Trophoblast cell (in vitro differentiated cells and primary cell): ENCODE results near the gene KCNN4.

Experiments used
- DNase-seq, 2 donors: peaks; one replicate each; pipeline ENCODE4 v3.0.0-alpha.2; 2016
- H2AFZ ChIP-seq: 2 replicates; pipeline ENCODE4 v1.6.1; 2013; ENCODE audit warnings: low read length, moderate library complexity, mild to moderate bottlenecking; ENCODE audit not compliant: insufficient read depth, poor library complexity
- H2AK5ac ChIP-seq: 2 replicates; pipeline ENCODE4 v1.6.1; 2013; ENCODE audit warnings: mild to moderate bottlenecking, low read length
- H2BK120ac ChIP-seq: 2 replicates; pipeline ENCODE4 v1.6.1; 2013; ENCODE audit warnings: low read length, mild to moderate bottlenecking, moderate library complexity; ENCODE audit not compliant: insufficient read depth, poor library complexity
- H2BK12ac ChIP-seq: 2 replicates; pipeline ENCODE4 v1.6.1; 2013; ENCODE audit warnings: mild to moderate bottlenecking, low read length, moderate library complexity
- H2BK5ac ChIP-seq: 2 replicates; pipeline ENCODE4 v1.6.1; 2013; ENCODE audit warnings: low read length, low read depth, moderate library complexity, mild to moderate bottlenecking; ENCODE audit not compliant: poor library complexity
- H3K14ac ChIP-seq: 2 replicates; pipeline ENCODE4 v1.6.1; 2013; ENCODE audit warnings: mild to moderate bottlenecking, low read length
- H3K18ac ChIP-seq: 2 replicates; pipeline ENCODE4 v1.6.1; 2013; ENCODE audit warnings: mild to moderate bottlenecking, low read length
- H3K23ac ChIP-seq: 2 replicates; pipeline ENCODE4 v1.6.1; 2013; ENCODE audit warnings: low read length
- H3K27ac ChIP-seq: 2 replicates; pipeline ENCODE4 v1.5.1; 2013; ENCODE audit warnings: low read depth, mild to moderate bottlenecking, inconsistent platforms, low read length, moderate library complexity
- H3K27me3 ChIP-seq: 2 replicates; pipeline ENCODE4 v1.6.1; 2013; ENCODE audit warnings: inconsistent platforms, mild to moderate bottlenecking, low read length, moderate library complexity; ENCODE audit not compliant: insufficient read depth
- H3K36me3 ChIP-seq, 2 experiments: 1 replicate in 1 of 2; 2 replicates in 1 of 2; pipeline ENCODE4 v1.6.1; 2013; ENCODE audit warnings: low read length in 2 of 2, mild to moderate bottlenecking in 2 of 2, moderate library complexity in 1 of 2; ENCODE audit not compliant: insufficient read depth in 2 of 2, control insufficient read depth in 1 of 2
- H3K4ac ChIP-seq: 2 replicates; pipeline ENCODE4 v1.6.1; 2013; ENCODE audit warnings: low read depth, mild to moderate bottlenecking, low read length, moderate library complexity
- H3K4me1 ChIP-seq, 2 experiments: 1 replicate in 1 of 2; 2 replicates in 1 of 2; pipeline ENCODE4 v1.6.1; 2013; ENCODE audit warnings: low read length in 2 of 2, mild to moderate bottlenecking in 2 of 2, moderate library complexity in 1 of 2; ENCODE audit not compliant: insufficient read depth in 2 of 2, control insufficient read depth in 1 of 2
- H3K4me2 ChIP-seq: 2 replicates; pipeline ENCODE4 v1.6.1; 2013; ENCODE audit warnings: inconsistent platforms, mild to moderate bottlenecking, low read length, moderate library complexity
- H3K4me3 ChIP-seq: 2 replicates; pipeline ENCODE4 v1.5.1; 2013; ENCODE audit warnings: mild to moderate bottlenecking, low read depth, low read length, inconsistent platforms
- H3K79me1 ChIP-seq: one replicate; pipeline ENCODE4 v1.6.1; 2013; ENCODE audit warnings: low read length
- H3K79me2 ChIP-seq: 2 replicates; pipeline ENCODE4 v1.6.1; 2013; ENCODE audit warnings: low read length, mild to moderate bottlenecking; ENCODE audit not compliant: control insufficient read depth, insufficient read depth, poor library complexity
- H3K9ac ChIP-seq: 2 replicates; pipeline ENCODE4 v1.6.1; 2013; ENCODE audit warnings: mild to moderate bottlenecking, low read length
- H3K9me3 ChIP-seq: 2 replicates; pipeline ENCODE4 v1.6.1; 2013; ENCODE audit warnings: low read depth, mild to moderate bottlenecking, control low read depth, inconsistent platforms, low read length; ENCODE audit not compliant: insufficient read depth
- H4K12ac ChIP-seq: 2 replicates; pipeline ENCODE4 v1.6.1; 2013; ENCODE audit warnings: low read depth, mild to moderate bottlenecking, low read length, moderate library complexity
- H4K8ac ChIP-seq: 2 replicates; pipeline ENCODE4 v1.6.1; 2013; ENCODE audit warnings: low read depth, mild to moderate bottlenecking, low read length, moderate library complexity
- H4K91ac ChIP-seq: one replicate; pipeline ENCODE4 v1.6.1; 2013; ENCODE audit warnings: low read depth, mild to moderate bottlenecking, low read length, moderate library complexity
- WGBS: extraction: QIAGEN DNeasy Blood & Tissue Kit; methylation state at CpG from one replicate; pipeline ENCODE4 v1.1.7; 2013; ENCODE audit warnings: missing lambda C conversion rate; ENCODE audit not compliant: insufficient read length, insufficient coverage; ENCODE audit errors: extremely low coverage; 5-methylcytosine and 5-hydroxymethylcytosine counted together

Gene KCNN4

GRCh38 chr19:43789029-43789428 is 8.3 kb upstream of the KCNN4 start:
- no peaks in the 10 kb centered on the region for H3K36me3 ChIP-seq
- no CpG with 5 or more reads among the region's 3 CpGs for WGBS

DNA sequence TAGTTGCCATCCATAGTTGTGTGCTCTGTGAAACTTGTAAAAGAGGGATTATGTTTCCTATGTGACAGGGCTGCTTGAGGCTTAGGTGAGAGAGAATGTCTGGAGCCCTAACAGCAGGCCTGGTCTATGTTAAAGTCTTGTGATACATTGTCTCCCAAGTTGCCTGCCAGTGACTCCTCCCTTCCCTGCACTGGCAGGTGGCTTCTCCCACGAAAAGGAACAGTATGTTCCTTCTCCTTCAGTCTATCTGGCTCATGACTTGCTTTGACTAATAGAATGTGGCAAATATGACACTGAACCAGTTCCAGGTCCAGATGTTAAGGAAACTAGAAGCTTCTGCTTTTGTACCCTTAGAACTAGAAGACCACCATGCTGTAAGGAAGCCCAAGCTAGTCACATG is 5.9 kb upstream of the KCNN4 start:
- no peaks in the 10 kb centered on the region for H3K36me3 ChIP-seq
- H4K91ac ChIP-seq = no peak overlapping the region
- H3K79me2 ChIP-seq = no peaks in the 10 kb centered on the region
- H3K18ac ChIP-seq = no peak overlapping the region
- H2BK5ac ChIP-seq = no peak overlapping the region
- peaks cover 8% of the 10 kb centered on the region for H3K9me3 ChIP-seq
- no peak overlapping the region for H3K4me3 ChIP-seq
- peaks cover 18% of the 10 kb centered on the region for H3K79me1 ChIP-seq
- H3K27me3 ChIP-seq = no peaks in the 10 kb centered on the region
- no peak overlapping the region for H3K14ac ChIP-seq
- H3K9ac ChIP-seq = no peak overlapping the region
- WGBS = no CpG with 5 or more reads among the region's 1 CpG
- H3K23ac ChIP-seq = no peak overlapping the region
- H3K27ac ChIP-seq = no peak overlapping the region
- H4K8ac ChIP-seq = no peak overlapping the region
- no peak overlapping the region for H2BK12ac ChIP-seq
- H2BK120ac ChIP-seq = no peak overlapping the region
- H3K4me2 ChIP-seq = no peak overlapping the region
- H2AK5ac ChIP-seq = no peak overlapping the region
- no peak overlapping the region for H3K4ac ChIP-seq
- DNase-seq = no peak
- H3K4me1 ChIP-seq = peaks cover 12 to 20% of the 10 kb centered on the region in 2 experiments
- no peak overlapping the region for H4K12ac ChIP-seq
- H2AFZ ChIP-seq = no peak overlapping the region

More at GRCh38 chr19:43789029-43789428, 8.3 kb upstream of the KCNN4 start:
- Histone ChIP-seq H3K4me1 (peaks cover 9 to 10% of the 10 kb centered on the region in 2 experiments), H3K23ac (no peak overlapping the region), H3K27ac (no peak overlapping the region), H3K4ac (no peak overlapping the region), H2BK120ac (no peak overlapping the region), H2BK12ac (no peak overlapping the region), H2AFZ (no peak overlapping the region), H3K9me3 (no peaks in the 10 kb centered on the region), H3K18ac (no peak overlapping the region), H3K79me1 (peaks cover 8% of the 10 kb centered on the region), H3K79me2 (no peaks in the 10 kb centered on the region), H3K4me3 (no peak overlapping the region), H3K14ac (no peak overlapping the region), H3K27me3 (no peaks in the 10 kb centered on the region), H2BK5ac (no peak overlapping the region), H2AK5ac (no peak overlapping the region), H4K91ac (no peak overlapping the region), H4K8ac (no peak overlapping the region), H4K12ac (no peak overlapping the region), H3K9ac (no peak overlapping the region), H3K4me2 (no peak overlapping the region)
- DNase-seq = peak in 1 of 2 donors; percentile 61

GRCh38 chr19:43784981-43785808 is 4.4 kb upstream of the KCNN4 start:
- Histone ChIP-seq H3K4me1 (peaks cover 18 to 24% of the 10 kb centered on the region in 2 experiments), H3K79me1 (peaks cover 30% of the 10 kb centered on the region), H3K14ac (peak overlapping the region; percentile 79), H4K12ac (peak overlapping the region; percentile 72), H3K9ac (no peak overlapping the region), H4K8ac (peak overlapping the region; percentile 88), H3K79me2 (no peaks in the 10 kb centered on the region), H3K23ac (no peak overlapping the region), H2BK120ac (peak overlapping the region; percentile 93), H2BK5ac (peak overlapping the region; percentile 92), H3K36me3 (no peaks in the 10 kb centered on the region), H3K4me2 (no peak overlapping the region), H2AK5ac (peak overlapping the region; percentile 65), H3K27me3 (no peaks in the 10 kb centered on the region), H4K91ac (peak overlapping the region; percentile 93), H2AFZ (peak overlapping the region; percentile 37), H3K27ac (peak overlapping the region; percentile 92), H3K9me3 (peaks cover 10% of the 10 kb centered on the region), H3K4me3 (no peak overlapping the region), H2BK12ac (peak overlapping the region; percentile 68), H3K18ac (peak overlapping the region; percentile 58), H3K4ac (peak overlapping the region; percentile 54)
- peak; percentile 84 to 92 for DNase-seq
- WGBS = no CpG with 5 or more reads among the region's 10 CpGs

DNA sequence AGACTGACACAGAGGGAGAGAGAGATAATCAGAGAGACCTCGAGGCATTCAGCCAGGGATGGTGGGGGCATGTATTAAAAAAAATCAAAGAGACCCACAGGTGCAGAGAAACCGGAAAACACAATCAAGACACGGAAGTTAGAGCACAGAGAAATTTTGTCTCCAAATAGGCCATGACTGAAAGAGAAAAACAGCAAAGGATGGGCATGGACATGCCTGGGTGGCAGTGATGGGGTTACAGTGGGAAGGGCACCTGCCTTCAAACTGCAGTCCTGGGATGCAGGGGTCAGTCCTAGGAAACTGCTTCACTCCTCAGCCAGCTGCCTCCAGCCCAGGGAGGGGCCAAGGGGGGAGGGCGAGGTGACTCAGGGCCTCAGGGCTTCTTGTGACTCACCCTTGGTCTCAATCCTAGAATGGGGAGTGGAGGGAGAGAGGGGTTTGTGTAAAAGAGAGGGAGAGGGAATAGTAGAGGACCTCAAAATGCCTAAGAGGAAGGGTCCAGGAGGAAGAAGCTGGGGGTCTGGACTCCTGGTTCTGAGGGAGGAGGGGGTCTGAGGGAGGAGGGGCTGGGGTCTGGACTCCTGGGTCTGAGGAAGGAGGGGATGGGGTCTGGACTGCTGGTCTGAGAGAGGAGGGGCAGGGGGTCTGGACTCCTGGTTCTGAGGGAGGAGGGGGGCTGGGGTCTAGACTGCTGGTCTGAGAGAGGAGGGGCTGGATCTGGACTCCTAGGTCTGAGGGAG is 3.6 kb upstream of the KCNN4 start:
- no peak overlapping the region for H3K4me2 ChIP-seq
- WGBS = no CpG with 5 or more reads among the region's 4 CpGs

More for the DNA sequence above, 3.6 kb upstream of the KCNN4 start:
- peak overlapping the region; percentile 58 for H3K18ac ChIP-seq
- H3K23ac ChIP-seq = no peak overlapping the region
- peak overlapping the region; percentile 88 for H2AK5ac ChIP-seq
- H3K27ac ChIP-seq = peak overlapping the region; percentile 92
- H4K91ac ChIP-seq = peak overlapping the region; percentile 93
- peaks cover 34% of the 10 kb centered on the region for H3K79me1 ChIP-seq
- H3K4me1 ChIP-seq = peaks cover 22 to 31% of the 10 kb centered on the region in 2 experiments
- H3K36me3 ChIP-seq = no peaks in the 10 kb centered on the region
- H2AFZ ChIP-seq = peak overlapping the region; percentile 37
- H3K4ac ChIP-seq = peak overlapping the region; percentile 54
- H3K14ac ChIP-seq = peak overlapping the region; percentile 79
- peak overlapping the region; percentile 92 for H2BK5ac ChIP-seq
- peak overlapping the region; percentile 93 for H2BK120ac ChIP-seq
- H3K79me2 ChIP-seq = no peaks in the 10 kb centered on the region
- no peak overlapping the region for H3K4me3 ChIP-seq
- no peaks in the 10 kb centered on the region for H3K27me3 ChIP-seq
- H2BK12ac ChIP-seq = peak overlapping the region; percentile 68
- peak overlapping the region; percentile 72 for H4K12ac ChIP-seq
- peaks cover 10% of the 10 kb centered on the region for H3K9me3 ChIP-seq
- peak; percentile 81 to 84 for DNase-seq
- H3K9ac ChIP-seq = no peak overlapping the region
- peak overlapping the region; percentile 88 for H4K8ac ChIP-seq
